Stimulated activated naive CD8-positive, alpha-beta T cell treated with anti-CD3 and anti-CD28 coated beads, Interleukin-15, amount 100 ng/mL, for 72 hours (primary cell): ENCODE data around the gene THOP1.
A peak's percentile ranks its signal among the peaks of the same experiment; 100 is the strongest.

Source experiments
- ATAC-seq: fragments of 150-1000 bp; cut with Tn5 transposase; 2 replicates; pipeline ENCODE4 v1.10.0; 2021; ENCODE audit warnings: mild to moderate bottlenecking, moderate library complexity
- DNase-seq, 2 donors: peaks; one replicate each; pipeline ENCODE4 v3.0.0; 2021 to 2022
- H3K27ac Mint-ChIP-seq, 2 donors: one replicate each; pipeline ENCODE4 v1.8.0; 2022; ENCODE audit warnings: mild to moderate bottlenecking in 2 of 2, mixed read lengths in 2 of 2, moderate library complexity in 2 of 2
- H3K27me3 Mint-ChIP-seq: one replicate; pipeline ENCODE4 v1.8.0; 2022; ENCODE audit warnings: mixed read lengths
- H3K4me1 Mint-ChIP-seq: one replicate; pipeline ENCODE4 v1.8.0; 2022; ENCODE audit warnings: mild to moderate bottlenecking, mixed read lengths
- H3K4me3 Mint-ChIP-seq, 2 donors: one replicate each; pipeline ENCODE4 v1.8.0; 2022; ENCODE audit warnings: mild to moderate bottlenecking in 2 of 2, mixed read lengths in 2 of 2, moderate library complexity in 1 of 2
- H3K9me3 Mint-ChIP-seq, 2 donors: one replicate each; pipeline ENCODE4 v1.8.0; 2022; ENCODE audit warnings: mixed read lengths in 2 of 2

The THOP1 gene

GRCh38 chr19:2785244-2785997, at the start of gene THOP1:
Gene THOP1 (plus strand): TSS chr19:2785503. CDS start chr19:2785663, 160 bp downstream.
- no peaks in the 10 kb centered on the region for H3K27me3 Mint-ChIP-seq
- peak; percentile 83 for ATAC-seq
- DNase-seq = peak; percentile 98 to 100
- peak within 1 kb of the TSS; percentile 87 to 93 for H3K27ac Mint-ChIP-seq
- H3K4me1 Mint-ChIP-seq = peaks cover 88% of the 10 kb centered on the region
- H3K4me3 Mint-ChIP-seq = peak within 1 kb of the TSS; percentile 91 to 96
- H3K9me3 Mint-ChIP-seq = no peaks in the 10 kb centered on the region

GRCh38 chr19:2736550-2737190, 48.6 kb upstream of the THOP1 start:
- no peak for ATAC-seq
- Mint-ChIP-seq H3K27me3 (peaks cover 12% of the 10 kb centered on the region), H3K9me3 (no peaks in the 10 kb centered on the region), H3K27ac (no peak overlapping the region), H3K4me3 (no peak overlapping the region), H3K4me1 (peaks cover 37% of the 10 kb centered on the region)
- DNase-seq = no peak

GRCh38 chr19:2739602-2740313, 45.5 kb upstream of the THOP1 start, which contains the start of gene SLC39A3:
Gene SLC39A3 (minus strand): TSS chr19:2740017. CDS start chr19:2737257, 2,760 bp downstream.
- Mint-ChIP-seq H3K27ac (peak within 1 kb of the TSS; percentile 94 to 98), H3K4me3 (peak within 1 kb of the TSS; percentile 95 to 99), H3K9me3 (no peaks in the 10 kb centered on the region), H3K27me3 (peaks cover 28% of the 10 kb centered on the region), H3K4me1 (peaks cover 34% of the 10 kb centered on the region)
- ATAC-seq (peak; percentile 99), DNase-seq (peak; percentile 99)

GRCh38 chr19:2740314-2740656, 45.0 kb upstream of the THOP1 start:
- Mint-ChIP-seq H3K4me1 (peaks cover 31% of the 10 kb centered on the region), H3K9me3 (no peaks in the 10 kb centered on the region), H3K4me3 (peak overlapping the region; percentile 95 to 99), H3K27me3 (peaks cover 28% of the 10 kb centered on the region), H3K27ac (no peak overlapping the region)
- DNase-seq (no peak), ATAC-seq (no peak)

- peaks cover 20% of the 10 kb centered on the region for H3K4me1 Mint-ChIP-seq
- no peaks in the 10 kb centered on the region for H3K9me3 Mint-ChIP-seq
- H3K27ac Mint-ChIP-seq = no peak overlapping the region
- ATAC-seq (no peak), DNase-seq (no peak)
- no peak overlapping the region for H3K4me3 Mint-ChIP-seq
- peaks cover 28% of the 10 kb centered on the region for H3K27me3 Mint-ChIP-seq
These were observed 42.2 kb upstream of the THOP1 start for GRCh38 chr19:2743099-2743498.

GRCh38 chr19:2744113-2744512, 41.2 kb upstream of the THOP1 start:
- ATAC-seq = no peak
- DNase-seq = no peak
- Mint-ChIP-seq H3K4me3 (no peak overlapping the region), H3K4me1 (peaks cover 9% of the 10 kb centered on the region), H3K27me3 (peaks cover 28% of the 10 kb centered on the region), H3K9me3 (no peaks in the 10 kb centered on the region), H3K27ac (no peak overlapping the region)

GRCh38 chr19:2747349-2747748, 38.0 kb upstream of the THOP1 start:
- no peak overlapping the region for H3K27ac Mint-ChIP-seq
- peaks cover 9% of the 10 kb centered on the region for H3K27me3 Mint-ChIP-seq
- no peak overlapping the region for H3K4me3 Mint-ChIP-seq
- peaks cover 13% of the 10 kb centered on the region for H3K4me1 Mint-ChIP-seq
- ATAC-seq = no peak
- H3K9me3 Mint-ChIP-seq = no peaks in the 10 kb centered on the region
- no peak for DNase-seq

GRCh38 chr19:2750808-2751437, 34.4 kb upstream of the THOP1 start:
- no peak for ATAC-seq
- no peak overlapping the region for H3K4me3 Mint-ChIP-seq
- DNase-seq = no peak
- H3K9me3 Mint-ChIP-seq = no peaks in the 10 kb centered on the region
- H3K27ac Mint-ChIP-seq = peak overlapping the region in 1 of 2 donors; percentile 40
- H3K4me1 Mint-ChIP-seq = peaks cover 28% of the 10 kb centered on the region
- H3K27me3 Mint-ChIP-seq = no peaks in the 10 kb centered on the region

GRCh38 chr19:2751438-2751830, 33.9 kb upstream of the THOP1 start:
- no peaks in the 10 kb centered on the region for H3K9me3 Mint-ChIP-seq
- H3K4me3 Mint-ChIP-seq = no peak overlapping the region
- ATAC-seq (no peak), DNase-seq (no peak)
- H3K4me1 Mint-ChIP-seq = peaks cover 28% of the 10 kb centered on the region
- H3K27me3 Mint-ChIP-seq = no peaks in the 10 kb centered on the region
- no peak overlapping the region for H3K27ac Mint-ChIP-seq

GRCh38 chr19:2754659-2755447, 30.4 kb upstream of the THOP1 start:
- Mint-ChIP-seq H3K4me1 (peaks cover 35% of the 10 kb centered on the region), H3K27ac (no peak overlapping the region), H3K4me3 (no peak overlapping the region), H3K27me3 (no peaks in the 10 kb centered on the region), H3K9me3 (no peaks in the 10 kb centered on the region)
- no peak for ATAC-seq
- no peak for DNase-seq

- Mint-ChIP-seq H3K4me1 (peaks cover 34% of the 10 kb centered on the region), H3K4me3 (no peak overlapping the region), H3K27ac (peak overlapping the region in 1 of 2 donors; percentile 49), H3K9me3 (no peaks in the 10 kb centered on the region), H3K27me3 (no peaks in the 10 kb centered on the region)
- ATAC-seq = no peak
- no peak for DNase-seq
These were observed 29.9 kb upstream of the THOP1 start for GRCh38 chr19:2755448-2755705.

GRCh38 chr19:2755811-2756210, 29.5 kb upstream of the THOP1 start:
- H3K27me3 Mint-ChIP-seq = no peaks in the 10 kb centered on the region
- no peak overlapping the region for H3K4me3 Mint-ChIP-seq
- H3K27ac Mint-ChIP-seq = peak overlapping the region in 1 of 2 donors; percentile 49
- DNase-seq (no peak), ATAC-seq (no peak)
- H3K4me1 Mint-ChIP-seq = peaks cover 30% of the 10 kb centered on the region
- H3K9me3 Mint-ChIP-seq = no peaks in the 10 kb centered on the region

- H3K4me1 Mint-ChIP-seq = peaks cover 23% of the 10 kb centered on the region
These were observed 28.8 kb upstream of the THOP1 start for GRCh38 chr19:2756477-2756876.

GRCh38 chr19:2756921-2757881, 28.1 kb upstream of the THOP1 start:
- Mint-ChIP-seq H3K9me3 (no peaks in the 10 kb centered on the region), H3K4me3 (no peak overlapping the region), H3K27ac (peak overlapping the region in 1 of 2 donors; percentile 67), H3K4me1 (peaks cover 24% of the 10 kb centered on the region), H3K27me3 (no peaks in the 10 kb centered on the region)
- ATAC-seq (no peak), DNase-seq (no peak)

More at GRCh38 chr19:2756477-2756876, 28.8 kb upstream of the THOP1 start:
- Mint-ChIP-seq H3K9me3 (no peaks in the 10 kb centered on the region), H3K4me3 (no peak overlapping the region), H3K27me3 (no peaks in the 10 kb centered on the region), H3K27ac (no peak overlapping the region)
- no peak for ATAC-seq
- DNase-seq = no peak
